Chondrocyte (in vitro differentiated cells): Measurements from ENCODE around the gene COL8A1. TPM values are rescaled to one million over a fixed set of nuclear protein-coding genes. Genes with fewer than 3 reads are reported as not detected.

Experiments used
- DNase-seq: peaks from one replicate; pipeline ENCODE4 v3.0.0; 2021; ENCODE audit warnings: mixed read lengths, low spot score
- H3K27ac Mint-ChIP-seq: one replicate; pipeline ENCODE4 v1.8.0; 2021; ENCODE audit warnings: mild to moderate bottlenecking, moderate library complexity, mixed read lengths; ENCODE audit not compliant: unreplicated experiment
- H3K27me3 Mint-ChIP-seq: 2 replicates; pipeline ENCODE4 v1.8.0; 2021; ENCODE audit warnings: low read depth, mixed read lengths
- H3K36me3 Mint-ChIP-seq: 2 replicates; pipeline ENCODE4 v1.8.0; 2021; ENCODE audit warnings: low read depth, mixed read lengths
- H3K4me1 Mint-ChIP-seq: 2 replicates; pipeline ENCODE4 v1.8.0; 2021; ENCODE audit warnings: low read depth, mild to moderate bottlenecking, mixed read lengths
- H3K4me3 Mint-ChIP-seq: one replicate; pipeline ENCODE4 v1.8.0; 2021; ENCODE audit warnings: mild to moderate bottlenecking, moderate library complexity, mixed read lengths; ENCODE audit not compliant: unreplicated experiment
- H3K9me3 Mint-ChIP-seq: 2 replicates; pipeline ENCODE4 v1.8.0; 2021; ENCODE audit warnings: low read depth, mixed read lengths
- total RNA-seq: library from RNA; stranded (reverse); gene quantifications from 3 replicates; pipeline ENCODE4 v1.2.1, GENCODE V29; 2021
- TF ChIP-seq, protein P1 (sequence below): fragments of 200-600 bp; sonication (generic); IDR thresholded peaks from 2 replicates; pipeline ENCODE4 v1.5.0; 2021; ENCODE audit warnings: antibody characterized with exemption, mild to moderate bottlenecking, moderate library complexity

Gene COL8A1
- total RNA-seq, 1 donor from 2014 or later: 2,343 TPM

DNA sequence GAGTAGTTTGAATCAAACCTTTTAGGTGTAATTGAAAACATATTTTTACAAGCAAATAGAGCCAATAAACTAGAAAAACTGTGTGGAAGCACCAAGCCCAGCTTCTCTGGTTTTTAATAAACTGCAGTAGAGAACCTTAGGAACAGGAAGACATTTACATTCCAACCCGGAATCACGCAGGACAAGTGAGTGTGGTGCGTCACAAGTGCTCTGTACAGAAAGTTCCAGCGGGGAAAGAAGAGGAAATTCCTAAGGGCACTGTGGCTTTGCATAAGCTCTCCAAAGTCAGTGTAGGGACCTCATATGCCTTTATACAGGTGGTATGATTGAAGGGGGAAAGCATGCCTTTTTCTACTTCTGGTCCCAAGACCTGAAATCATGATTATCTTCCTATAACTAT, 21.6 kb downstream of the COL8A1 start:
- Mint-ChIP-seq H3K27ac (peak overlapping the region; percentile 87), H3K4me3 (peak overlapping the region; percentile 37), H3K9me3 (no peaks in the 10 kb centered on the region), H3K27me3 (no peaks in the 10 kb centered on the region), H3K36me3 (peaks cover 52% of the 10 kb centered on the region), H3K4me1 (peaks cover 93% of the 10 kb centered on the region)
- TF ChIP-seq, protein P1, sequence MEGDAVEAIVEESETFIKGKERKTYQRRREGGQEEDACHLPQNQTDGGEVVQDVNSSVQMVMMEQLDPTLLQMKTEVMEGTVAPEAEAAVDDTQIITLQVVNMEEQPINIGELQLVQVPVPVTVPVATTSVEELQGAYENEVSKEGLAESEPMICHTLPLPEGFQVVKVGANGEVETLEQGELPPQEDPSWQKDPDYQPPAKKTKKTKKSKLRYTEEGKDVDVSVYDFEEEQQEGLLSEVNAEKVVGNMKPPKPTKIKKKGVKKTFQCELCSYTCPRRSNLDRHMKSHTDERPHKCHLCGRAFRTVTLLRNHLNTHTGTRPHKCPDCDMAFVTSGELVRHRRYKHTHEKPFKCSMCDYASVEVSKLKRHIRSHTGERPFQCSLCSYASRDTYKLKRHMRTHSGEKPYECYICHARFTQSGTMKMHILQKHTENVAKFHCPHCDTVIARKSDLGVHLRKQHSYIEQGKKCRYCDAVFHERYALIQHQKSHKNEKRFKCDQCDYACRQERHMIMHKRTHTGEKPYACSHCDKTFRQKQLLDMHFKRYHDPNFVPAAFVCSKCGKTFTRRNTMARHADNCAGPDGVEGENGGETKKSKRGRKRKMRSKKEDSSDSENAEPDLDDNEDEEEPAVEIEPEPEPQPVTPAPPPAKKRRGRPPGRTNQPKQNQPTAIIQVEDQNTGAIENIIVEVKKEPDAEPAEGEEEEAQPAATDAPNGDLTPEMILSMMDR: no peak
- DNase-seq: no peak

DNA sequence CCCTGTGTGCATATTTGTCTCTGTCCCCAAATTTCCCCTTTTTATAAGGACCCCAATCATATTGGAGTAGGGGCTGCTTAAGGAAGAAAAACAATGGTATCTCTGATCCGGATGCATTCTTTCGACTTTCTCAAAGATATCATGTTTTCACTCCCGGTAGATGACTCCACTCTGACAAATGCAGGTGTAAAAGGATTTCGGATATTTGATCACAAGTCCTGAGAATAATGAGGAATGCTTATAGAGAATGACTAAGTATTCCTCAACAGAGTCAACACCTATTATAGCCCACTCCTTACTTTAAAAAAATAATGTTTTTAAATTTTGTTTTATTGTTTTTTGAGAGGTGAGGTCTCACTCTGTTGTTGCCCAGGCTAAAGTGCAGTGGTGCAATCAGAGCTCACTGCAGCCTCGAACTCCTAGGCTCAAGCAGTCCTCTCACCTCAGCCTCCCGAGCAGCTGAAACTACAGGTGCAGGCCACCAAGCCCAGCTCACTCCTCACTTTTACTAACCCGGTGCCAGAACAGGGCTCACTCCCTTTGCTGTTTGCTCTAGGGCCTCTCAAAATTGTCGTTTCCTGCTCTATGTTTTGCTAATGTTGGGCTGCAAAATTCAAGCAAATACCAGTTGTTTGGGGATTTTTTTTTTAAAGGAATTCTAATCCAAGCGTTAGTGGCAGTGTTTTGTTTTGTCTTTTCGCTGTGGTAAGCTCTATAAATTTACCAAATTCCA, 24.6 kb downstream of the COL8A1 start:
- peaks cover 61% of the 10 kb centered on the region for H3K36me3 Mint-ChIP-seq
- TF ChIP-seq, protein P1: no peak
- H3K4me3 Mint-ChIP-seq: no peak overlapping the region
- H3K4me1 Mint-ChIP-seq: peaks cover 93% of the 10 kb centered on the region
- H3K9me3 Mint-ChIP-seq: no peaks in the 10 kb centered on the region
- no peaks in the 10 kb centered on the region for H3K27me3 Mint-ChIP-seq
- no peak for DNase-seq
- peak overlapping the region; percentile 86 for H3K27ac Mint-ChIP-seq

DNA sequence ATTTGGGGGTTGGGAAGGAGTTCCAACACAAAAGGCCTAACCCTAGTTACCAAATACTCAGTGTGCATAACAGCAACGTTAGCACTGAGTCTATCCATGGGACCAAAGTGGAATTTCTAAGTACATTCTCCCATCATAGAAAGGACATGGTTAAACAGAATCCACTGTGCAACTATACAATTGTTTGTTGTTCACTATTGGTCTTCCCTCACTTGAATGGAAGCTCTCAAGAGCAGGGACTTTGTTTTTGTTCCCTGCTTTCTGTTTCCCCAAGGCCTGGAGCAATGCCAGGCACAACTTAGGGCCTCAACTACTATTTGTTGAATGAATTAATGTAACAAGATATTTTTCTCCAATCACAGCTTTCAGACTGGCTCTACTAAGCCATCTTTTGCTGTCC, 25.6 kb downstream of the COL8A1 start:
- H3K4me3 Mint-ChIP-seq: no peak overlapping the region
- peaks cover 93% of the 10 kb centered on the region for H3K4me1 Mint-ChIP-seq
- H3K27ac Mint-ChIP-seq: peak overlapping the region; percentile 86
- TF ChIP-seq, protein P1: no peak
- H3K36me3 Mint-ChIP-seq: peaks cover 51% of the 10 kb centered on the region
- DNase-seq: no peak
- no peaks in the 10 kb centered on the region for H3K27me3 Mint-ChIP-seq
- H3K9me3 Mint-ChIP-seq: no peaks in the 10 kb centered on the region

DNA sequence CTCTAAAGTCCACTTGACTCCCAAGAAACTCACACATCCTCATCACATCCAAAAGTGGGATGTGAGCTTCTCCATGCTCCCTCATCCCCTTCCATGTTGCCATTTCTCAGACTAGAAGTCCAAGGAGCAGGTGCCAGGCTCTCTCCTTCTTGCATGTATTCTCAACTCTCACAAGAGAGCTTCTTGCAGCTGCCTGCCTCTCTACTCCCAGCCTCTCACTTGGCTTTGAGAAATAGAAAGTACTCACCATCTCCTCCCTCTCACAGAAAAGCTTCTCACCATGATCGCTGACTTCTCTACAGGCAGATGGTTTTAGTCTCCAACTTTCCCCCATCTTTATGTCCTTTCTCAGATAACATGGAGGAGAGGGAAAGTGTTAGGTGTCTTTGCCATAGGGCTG, 26.6 kb downstream of the COL8A1 start:
- Mint-ChIP-seq H3K36me3 (peaks cover 48% of the 10 kb centered on the region), H3K4me3 (no peak overlapping the region), H3K9me3 (no peaks in the 10 kb centered on the region), H3K27ac (peak overlapping the region; percentile 94), H3K4me1 (peaks cover 93% of the 10 kb centered on the region), H3K27me3 (no peaks in the 10 kb centered on the region)
- TF ChIP-seq, protein P1: no peak
- DNase-seq: no peak

DNA sequence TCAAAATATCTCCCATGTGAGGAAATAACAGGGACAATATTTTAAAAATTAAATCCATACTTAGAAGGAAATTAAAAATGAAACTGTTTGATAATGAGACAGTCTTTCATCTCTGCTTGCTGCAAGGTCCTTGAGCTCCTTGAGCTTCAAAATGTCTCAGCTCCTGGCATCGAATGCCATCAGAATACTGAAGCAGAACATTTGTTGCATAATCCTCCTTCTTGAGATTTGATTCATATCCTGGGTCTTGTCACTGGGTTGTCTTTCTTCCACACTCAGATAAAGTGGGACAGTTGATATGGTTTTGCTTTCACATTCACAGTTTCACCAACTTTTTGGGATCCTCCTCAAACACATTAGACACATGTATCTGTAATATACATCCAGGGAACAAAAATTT, 27.8 kb downstream of the COL8A1 start:
- H3K27ac Mint-ChIP-seq: peak overlapping the region; percentile 94
- peaks cover 92% of the 10 kb centered on the region for H3K4me1 Mint-ChIP-seq
- H3K4me3 Mint-ChIP-seq: peak overlapping the region; percentile 40
- DNase-seq: no peak
- no peaks in the 10 kb centered on the region for H3K27me3 Mint-ChIP-seq
- H3K9me3 Mint-ChIP-seq: no peaks in the 10 kb centered on the region
- peaks cover 48% of the 10 kb centered on the region for H3K36me3 Mint-ChIP-seq
- TF ChIP-seq, protein P1: no peak
